ENCODE data around the gene TSKU.
"Not testable (repeated sequence)": the region's sequence is repeated elsewhere in the genome, so short reads cannot be mapped to it uniquely, and the experiment has no call there.

- TF ChIP-seq EZH2 (IDR thresholded peaks at IDR 0.05; ENCODE audit: borderline replicate concordance); EZH2phosphoT487 (IDR thresholded peaks at IDR 0.05; ENCODE audit: low read depth, severe bottlenecking, unreplicated experiment): not testable (repeated sequence)
- TF ChIP-seq, protein P1, sequence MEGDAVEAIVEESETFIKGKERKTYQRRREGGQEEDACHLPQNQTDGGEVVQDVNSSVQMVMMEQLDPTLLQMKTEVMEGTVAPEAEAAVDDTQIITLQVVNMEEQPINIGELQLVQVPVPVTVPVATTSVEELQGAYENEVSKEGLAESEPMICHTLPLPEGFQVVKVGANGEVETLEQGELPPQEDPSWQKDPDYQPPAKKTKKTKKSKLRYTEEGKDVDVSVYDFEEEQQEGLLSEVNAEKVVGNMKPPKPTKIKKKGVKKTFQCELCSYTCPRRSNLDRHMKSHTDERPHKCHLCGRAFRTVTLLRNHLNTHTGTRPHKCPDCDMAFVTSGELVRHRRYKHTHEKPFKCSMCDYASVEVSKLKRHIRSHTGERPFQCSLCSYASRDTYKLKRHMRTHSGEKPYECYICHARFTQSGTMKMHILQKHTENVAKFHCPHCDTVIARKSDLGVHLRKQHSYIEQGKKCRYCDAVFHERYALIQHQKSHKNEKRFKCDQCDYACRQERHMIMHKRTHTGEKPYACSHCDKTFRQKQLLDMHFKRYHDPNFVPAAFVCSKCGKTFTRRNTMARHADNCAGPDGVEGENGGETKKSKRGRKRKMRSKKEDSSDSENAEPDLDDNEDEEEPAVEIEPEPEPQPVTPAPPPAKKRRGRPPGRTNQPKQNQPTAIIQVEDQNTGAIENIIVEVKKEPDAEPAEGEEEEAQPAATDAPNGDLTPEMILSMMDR (IDR thresholded peaks at IDR 0.05; ENCODE audit: poor library complexity) = not testable (repeated sequence)
Observed at GRCh38 chr11:76821396-76821795, 38.2 kb downstream of the TSKU start.

Data from hepatocyte (in vitro differentiated cells).